ENCODE results near the gene SLC25A18.
A peak's percentile ranks its signal among the peaks of the same experiment; 100 is the strongest.
"Not testable (repeated sequence)": the region's sequence is repeated elsewhere in the genome, so short reads cannot be mapped to it uniquely, and the experiment has no call there.

The SLC25A18 gene

DNA sequence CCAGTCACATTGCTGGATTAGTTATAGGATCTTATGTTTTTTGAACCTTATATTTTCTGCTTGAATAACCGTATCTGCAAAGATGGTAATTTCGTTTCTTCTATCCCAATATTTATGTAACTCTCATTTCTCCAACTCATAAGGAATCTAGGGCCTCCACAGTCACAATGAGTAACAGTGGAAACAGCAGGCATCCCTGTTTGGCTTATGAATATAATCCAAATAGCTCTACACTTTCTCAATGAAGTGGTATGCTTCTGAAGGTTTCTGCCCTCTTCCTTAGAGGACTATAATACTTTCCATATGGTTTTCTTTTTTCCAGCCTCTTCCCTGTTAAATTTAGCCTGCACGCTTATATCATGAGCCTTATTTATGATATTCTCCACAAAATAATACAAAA, 48.8 kb downstream of the SLC25A18 start:
- DNase-seq = peak; percentile 6

DNA sequence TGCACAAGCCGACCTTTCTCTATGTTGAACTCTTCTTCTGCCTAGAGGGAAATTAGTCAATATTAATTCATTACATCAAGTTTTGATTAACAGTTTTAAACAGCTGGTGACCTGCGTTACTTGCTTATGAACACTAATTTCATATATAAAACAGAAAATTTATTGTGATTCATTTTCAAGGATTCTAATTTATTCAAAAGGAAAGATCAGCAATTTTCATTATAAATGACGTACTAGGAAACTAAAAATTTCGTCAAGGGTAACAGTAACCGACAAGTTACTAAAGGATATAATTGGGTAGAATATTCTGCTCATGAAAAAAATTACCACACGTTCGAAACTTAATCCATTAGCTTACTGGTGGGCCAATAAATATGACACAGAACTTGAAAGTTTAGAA, 50.0 kb downstream of the SLC25A18 start:
- no peak for DNase-seq

DNA sequence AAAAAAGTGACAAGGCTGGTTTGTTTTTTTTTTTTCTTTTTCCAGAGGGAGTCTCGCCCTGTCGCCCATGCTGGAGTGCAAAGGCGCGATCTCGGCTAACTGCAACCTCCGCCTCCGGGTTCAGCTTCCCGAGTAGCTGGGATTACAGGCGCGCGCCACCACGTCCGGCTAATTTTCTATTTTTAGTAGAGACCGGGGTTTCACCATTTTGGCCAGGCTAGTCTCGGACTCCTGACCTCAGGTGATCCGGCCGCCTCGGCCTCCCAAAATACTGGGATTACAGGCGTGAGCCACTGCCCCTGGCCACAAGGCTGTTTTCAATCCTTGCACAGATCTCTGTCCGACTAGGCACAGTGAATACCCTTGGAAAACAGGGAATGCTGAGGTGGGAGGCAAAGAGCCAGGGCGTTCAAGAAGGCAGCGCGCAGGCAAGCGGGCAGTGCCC, 64.7 kb downstream of the SLC25A18 start:
- no peak for DNase-seq

DNA sequence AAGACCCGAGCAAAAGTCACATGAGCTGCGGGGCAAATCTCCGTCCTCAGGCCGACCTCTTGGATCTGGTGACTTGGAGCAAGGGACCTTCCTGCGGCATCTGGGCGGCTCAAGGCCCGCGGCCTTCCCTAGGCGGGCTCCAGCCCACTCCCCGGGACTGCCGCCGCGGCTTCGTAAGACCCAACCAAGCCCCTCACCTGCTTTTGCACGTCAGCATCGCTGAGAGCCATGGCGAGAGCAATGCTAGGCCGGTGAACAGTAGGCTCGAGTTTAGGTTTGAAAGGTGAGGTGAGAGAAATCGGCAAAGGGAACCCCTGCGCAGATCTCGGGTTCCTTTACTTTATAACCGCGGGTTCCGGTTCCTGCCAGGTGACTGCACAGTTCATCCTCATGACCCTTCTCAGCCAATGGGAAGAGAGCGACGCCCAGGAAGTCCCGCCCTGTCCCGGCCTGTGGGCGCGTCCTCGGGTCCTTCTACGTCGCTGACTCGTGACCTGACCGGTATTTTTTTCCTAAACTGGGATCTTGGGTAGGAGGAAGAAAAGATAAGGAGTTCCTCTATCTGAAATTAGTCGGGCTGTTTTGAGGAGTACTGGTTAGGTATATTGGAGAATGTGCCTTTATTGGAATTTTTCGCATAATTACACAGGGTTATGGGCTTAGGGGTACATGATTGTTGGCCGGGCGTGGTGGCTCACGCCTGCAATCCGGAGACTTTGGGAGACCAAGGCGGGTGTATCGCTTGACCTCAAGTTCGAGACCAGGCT, 65.3 kb downstream of the SLC25A18 start, which contains the start of gene ATP6V1E1:
Gene ATP6V1E1, minus strand, starts transcription at position 344 of the 767 bp plus-strand sequence. Its CDS starts 114 bp downstream, at position 230.
- DNase-seq = peak; percentile 95

DNA sequence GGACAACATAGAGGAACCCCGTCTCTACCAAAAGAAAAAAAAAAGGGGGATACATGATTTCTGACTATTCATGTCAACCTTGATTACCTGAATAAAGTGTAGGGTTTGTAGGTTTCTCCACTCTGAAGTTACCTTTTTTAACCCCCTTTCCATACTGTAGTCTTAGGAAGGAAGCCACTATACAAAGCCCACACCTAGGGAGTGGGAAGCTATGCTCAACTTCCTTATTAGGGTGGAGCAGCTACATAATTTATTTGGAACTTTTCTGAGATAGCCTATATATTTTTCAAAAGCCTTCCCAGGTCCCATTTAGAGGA, 65.8 kb downstream of the SLC25A18 start:
- no peak for DNase-seq

DNA sequence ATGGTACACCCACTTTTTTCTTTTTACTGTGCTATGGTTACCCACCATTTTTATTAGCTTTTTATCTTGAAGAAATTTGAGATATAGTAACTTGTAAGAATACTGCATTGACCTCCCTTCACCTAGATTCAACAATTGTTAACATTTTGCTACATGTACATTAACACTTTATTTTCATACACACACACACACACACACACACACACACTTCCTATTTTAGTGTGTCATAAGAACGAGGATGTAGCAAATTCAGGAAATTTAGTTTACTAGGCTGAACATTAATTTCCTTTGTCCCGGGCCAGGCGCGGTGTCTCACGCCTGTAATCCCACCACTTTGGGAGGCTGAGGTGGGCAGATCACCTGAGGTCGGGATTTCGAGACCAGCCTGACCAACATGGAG, 66.3 kb downstream of the SLC25A18 start:
- no peak for DNase-seq

DNA sequence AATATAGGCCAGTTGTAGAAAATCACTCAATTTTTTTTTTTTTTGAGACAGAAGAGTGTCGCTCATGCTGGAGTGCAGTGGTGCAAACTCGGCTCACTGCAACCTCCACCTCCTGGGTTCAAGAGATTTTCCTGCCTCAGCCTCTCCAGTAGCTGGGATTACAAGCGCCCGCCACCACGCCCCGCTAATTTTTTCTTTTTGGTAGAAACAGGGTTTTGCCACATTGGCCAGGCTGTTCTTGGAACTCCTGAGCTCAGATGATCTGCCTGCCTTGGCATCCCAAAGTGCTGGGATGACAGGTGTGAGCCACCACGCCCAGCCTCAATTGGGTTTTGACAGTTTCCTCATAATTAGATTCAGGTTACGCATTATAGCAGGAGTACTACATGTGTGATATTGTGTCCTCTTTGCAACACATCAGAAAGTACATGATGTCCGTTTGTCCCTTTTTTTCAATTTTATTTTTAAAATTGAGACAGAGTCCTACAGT, 67.8 kb downstream of the SLC25A18 start:
- no peak for DNase-seq

DNA sequence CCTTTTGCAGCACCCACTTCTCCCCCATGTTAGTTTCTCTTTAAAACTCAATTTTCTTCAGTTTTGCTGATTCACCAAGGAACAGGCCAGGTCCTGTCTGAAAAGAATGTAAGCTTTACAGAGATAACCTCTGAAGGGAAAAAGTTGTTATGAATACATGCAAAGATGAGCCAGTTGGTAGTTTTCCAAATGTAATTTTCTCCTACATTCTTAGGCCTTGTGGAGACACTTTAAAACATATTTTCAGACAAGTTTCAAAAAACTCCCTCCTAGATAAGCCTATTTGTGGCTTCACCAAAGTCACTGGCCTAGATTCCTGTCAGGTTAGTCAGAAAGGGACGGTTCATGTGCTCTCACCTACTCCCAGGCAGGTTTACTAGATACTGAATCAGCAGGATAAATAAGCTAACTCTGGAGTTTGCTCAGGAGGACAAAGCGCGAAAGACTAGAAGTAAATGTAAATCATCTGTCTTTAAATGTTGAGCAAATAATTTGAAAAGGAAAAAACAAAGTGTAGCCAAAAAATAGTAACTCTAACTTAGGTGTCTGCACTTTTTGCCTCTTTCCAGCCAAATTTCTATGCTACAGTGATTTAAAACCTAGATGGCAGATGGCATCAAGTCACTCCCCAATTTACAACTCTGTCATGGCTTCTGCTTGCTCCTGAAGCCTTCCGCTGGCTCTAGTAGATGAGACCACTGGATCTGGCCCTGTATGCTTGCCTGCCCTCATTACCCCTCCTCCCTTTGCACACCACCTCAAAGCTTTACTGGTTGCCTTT, 70.1 kb downstream of the SLC25A18 start:
- peak; percentile 87 for DNase-seq

DNA sequence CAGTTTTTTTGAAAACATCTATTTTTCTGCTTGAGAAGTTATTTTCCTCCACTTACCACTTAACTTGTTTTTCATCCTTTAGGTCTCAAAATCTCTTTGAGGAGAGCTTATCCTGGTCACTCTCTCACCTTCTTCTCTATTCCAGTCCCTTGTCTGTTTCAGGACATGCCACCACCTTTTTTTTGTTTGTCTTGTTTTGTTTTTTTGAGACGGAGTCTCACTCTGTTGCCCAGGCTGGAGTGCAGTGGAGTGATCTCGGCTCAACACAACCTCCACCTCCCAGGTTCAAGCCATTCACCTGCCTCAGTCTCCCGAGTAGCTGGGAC, 70.7 kb downstream of the SLC25A18 start:
- no peak for DNase-seq

DNA sequence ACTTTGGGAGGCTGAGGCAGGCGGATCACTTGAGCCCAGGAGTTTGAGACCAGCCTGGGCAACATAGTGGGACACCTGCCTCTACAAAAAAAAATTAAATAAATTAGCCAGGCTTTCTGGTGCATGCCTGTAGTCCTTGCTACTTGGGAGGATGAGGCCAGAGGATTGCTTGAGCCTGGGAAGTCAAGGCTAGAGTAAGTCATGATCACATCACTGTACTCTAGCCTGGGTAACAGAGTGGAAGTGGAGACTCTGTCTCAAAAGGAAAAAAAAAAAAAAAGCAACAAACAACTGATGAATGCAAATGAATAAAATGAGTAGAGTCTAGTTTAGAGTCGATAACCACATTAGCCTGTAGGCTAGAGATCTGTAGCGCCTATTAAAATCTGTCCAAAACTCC, 71.4 kb downstream of the SLC25A18 start:
- no peak for DNase-seq

DNA sequence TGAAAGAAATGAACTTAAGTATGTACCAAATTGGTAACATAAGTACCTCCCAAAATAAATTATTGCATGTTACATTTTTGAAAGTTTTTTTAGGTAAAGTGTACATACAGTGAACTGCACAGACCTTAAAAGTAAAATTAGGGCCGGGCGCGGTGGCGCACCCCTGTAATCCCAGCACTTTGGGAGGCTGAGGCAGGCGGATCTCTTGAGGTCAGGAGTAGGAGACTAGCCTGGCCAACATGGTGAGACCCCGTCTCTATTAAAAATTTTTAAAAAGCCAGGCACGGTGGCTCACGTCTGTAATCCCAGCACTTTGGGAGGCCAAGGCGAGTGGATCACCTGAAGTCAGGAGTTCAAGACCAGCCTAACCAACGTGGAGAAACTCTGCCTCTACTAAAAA, 73.6 kb downstream of the SLC25A18 start:
- not testable (repeated sequence) for DNase-seq

DNA sequence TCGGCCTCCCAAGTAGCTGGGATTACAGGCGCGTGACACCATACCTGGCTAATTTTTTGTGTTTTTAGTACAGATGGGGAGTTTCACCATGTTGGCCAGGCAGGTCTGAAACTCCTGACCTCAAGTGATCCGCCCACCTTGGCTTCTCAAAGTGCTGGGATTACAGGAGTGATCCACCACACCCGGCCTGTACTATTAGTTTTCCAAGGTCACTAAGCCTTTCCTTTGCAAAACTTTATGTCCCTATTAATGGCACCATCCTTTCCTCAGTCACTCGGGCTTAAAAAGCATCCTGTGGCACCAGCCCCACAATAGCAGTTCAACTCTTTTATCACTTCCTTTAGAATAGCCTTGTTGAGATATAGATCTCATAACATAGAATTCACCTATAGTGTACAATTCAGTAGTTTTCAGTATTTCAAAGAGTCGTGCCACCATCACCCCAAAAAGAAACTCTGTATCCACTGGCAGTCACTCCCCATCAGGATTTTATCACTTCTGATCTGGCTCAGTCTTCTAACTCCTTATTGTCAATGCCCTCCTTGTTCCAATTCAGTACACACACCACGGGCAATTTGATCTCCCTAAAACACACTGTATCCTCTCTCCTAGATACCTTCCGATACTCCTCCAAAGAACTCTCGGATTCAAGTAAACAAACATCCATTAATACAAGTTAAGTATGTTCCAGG, 74.3 kb downstream of the SLC25A18 start:
- no peak for DNase-seq

DNA sequence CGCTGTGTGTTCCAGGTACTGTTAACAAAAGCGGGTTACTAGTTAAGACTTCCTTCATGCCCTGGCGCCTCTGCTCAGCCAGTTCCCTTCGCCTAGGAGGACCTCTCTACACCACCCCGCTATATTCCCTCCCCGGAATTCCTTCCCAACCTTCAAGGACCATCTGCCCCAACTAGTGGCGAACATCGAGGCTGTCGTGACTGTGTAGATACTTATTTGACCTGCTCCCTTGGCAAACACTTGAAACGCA, 74.8 kb downstream of the SLC25A18 start:
- no peak for DNase-seq

DNA sequence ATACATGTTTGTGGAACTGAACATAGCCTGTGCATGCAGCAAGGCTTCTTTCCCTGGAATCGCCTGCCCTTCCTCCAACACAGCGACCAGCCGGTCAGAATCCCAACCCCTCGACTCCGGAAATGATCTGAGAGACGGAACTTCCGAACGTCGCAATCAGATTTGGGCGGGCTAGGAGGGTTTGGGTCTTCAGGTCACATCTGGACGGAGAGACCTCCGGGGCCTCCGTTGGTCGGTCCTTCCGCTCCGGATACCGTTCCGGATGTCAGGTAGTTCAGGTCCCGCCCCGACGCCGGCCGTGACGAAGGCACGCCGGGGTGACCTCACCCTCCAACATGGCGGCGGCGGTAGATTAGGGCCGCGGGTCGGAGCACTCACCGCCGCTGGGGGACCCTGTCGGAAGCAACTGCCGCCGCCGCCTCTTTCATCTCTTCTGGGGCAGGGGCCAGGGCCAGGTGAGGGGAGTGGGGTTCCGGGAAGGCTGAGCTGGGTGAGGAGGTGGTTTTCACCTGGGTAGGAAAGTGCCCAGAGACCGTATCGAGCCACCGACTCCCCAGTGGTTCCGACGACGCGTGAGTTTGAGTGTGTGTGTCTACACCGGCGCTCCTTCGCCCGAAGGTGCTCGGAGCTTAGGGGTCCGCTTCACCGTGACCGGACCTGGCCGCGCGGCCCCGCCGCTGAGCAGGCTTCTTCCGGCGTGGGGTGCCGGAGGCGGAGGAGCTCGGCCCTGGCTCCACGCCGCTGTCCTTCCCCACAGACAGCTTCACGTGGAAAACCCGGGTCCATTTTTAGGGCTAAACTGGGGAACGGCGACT, 75.3 kb downstream of the SLC25A18 start, which contains the start of gene BCL2L13:
Gene BCL2L13, plus strand, starts transcription at position 326 of the 815 bp plus-strand sequence. CDS start 16,955 bp downstream, outside the sequence.
- peak; percentile 84 for DNase-seq

DNA sequence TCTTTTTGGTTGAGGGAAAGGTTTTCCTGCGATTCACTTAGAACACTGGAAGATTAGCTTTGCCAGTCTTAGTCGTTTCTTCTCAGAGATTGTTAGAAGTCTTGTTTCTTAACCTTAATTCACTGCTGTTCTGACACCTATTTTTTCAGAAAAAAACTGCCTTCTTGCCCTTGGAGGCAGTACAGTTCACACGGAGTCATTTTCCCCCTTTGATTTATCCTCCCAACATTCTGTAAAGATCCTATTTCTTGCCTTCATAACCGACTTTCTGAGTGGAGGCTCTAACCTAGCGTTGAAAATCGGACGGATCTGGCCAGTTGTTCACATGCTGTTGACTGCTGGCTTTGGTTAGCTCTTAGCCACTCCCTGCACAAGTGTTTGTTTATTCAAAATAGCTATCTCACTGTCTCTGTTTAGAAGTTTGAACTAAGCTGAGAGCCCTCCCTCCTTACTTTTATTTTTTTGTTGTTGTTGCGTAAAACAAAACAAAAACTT, 76.0 kb downstream of the SLC25A18 start:
- peak; percentile 17 for DNase-seq

Measured in fibroblast of upper back skin (primary cell).